NCI-H2171 treated with DMSO at 0.1 percent for 48 hours (cell line): ENCODE measurements around the gene CLIC3.

Experiments used
- DNase-seq: peaks from one replicate; lab custom pipeline; 2025; lab: John Stamatoyannopoulos, UW

Gene CLIC3

DNA sequence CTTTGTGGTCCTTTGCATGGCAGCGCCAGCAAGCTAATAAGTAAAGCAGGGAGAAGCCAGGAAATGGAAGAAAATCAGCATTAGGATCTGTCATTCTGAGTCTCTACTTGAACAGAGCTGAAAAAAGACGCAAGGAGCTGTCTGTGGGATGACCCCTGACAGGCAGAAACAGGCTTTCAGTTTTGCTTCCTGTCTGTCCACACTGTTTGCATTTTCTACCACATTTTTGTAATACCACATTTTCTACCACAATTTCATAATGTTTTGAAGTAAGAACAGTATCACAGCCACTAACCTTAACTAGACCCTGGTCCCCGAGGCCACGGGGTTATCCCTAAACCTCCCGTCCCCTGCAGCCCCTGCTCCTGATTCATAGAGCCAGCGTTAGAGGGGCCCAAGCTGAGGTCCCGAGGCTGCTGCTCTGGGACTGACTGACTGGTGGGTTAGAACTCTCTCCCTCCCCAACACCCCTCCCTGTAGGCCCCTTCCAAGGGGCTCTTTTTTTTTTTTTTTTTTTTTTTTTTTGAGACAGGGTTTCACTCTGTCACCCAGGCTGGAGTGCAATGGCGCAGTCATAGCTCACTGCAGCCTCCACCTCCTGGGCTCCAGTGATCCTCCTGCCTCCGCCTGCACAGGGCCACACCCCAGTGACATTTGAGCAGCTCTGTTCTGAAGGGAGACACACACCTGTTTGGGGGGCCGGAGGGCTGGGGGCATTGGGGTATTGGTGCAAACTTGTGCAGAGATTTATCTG is 4.0 kb upstream of the CLIC3 start:
- DNase-seq, result no peak

DNA sequence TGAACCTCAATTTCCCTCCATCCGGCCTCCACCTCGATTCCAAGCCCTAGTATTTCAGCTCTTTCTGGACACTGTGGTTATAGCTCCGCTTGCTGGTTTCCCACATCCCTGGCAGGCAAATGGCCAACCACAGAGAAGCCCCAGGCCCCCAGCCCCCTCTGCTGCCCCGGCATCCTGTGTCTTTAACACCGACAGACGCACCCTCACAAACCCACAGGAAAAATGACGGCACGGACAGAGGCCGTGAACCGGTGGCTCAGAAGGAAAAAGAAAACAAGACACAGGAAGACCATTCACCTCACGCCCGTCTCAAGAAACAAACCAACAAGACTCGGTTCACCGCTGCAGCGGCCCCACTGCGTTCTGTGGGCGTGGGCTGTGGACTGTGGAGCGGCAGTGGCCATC is 1.5 kb upstream of the CLIC3 start:
- DNase-seq, result no peak

DNA sequence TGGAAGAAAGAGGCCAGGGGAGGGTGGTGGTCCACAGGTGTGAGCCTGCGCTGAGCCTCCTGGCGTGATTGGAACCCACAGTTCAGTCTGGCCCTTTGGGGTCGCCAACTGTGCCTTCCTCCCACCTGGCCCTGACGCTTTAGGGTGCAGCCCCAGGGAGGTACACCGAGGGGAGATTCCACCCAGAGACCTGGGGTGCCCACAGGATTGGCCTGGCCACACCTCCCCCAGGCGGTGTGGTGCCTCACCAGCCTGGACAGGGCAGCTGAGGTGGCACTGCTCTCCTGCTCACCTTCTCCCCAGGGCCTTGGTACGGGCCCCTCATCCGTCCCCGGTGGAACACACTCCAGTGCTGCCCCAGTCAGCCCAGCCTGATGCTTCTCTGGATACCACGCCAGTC is 1.0 kb upstream of the CLIC3 start:
- DNase-seq, result no peak

DNA sequence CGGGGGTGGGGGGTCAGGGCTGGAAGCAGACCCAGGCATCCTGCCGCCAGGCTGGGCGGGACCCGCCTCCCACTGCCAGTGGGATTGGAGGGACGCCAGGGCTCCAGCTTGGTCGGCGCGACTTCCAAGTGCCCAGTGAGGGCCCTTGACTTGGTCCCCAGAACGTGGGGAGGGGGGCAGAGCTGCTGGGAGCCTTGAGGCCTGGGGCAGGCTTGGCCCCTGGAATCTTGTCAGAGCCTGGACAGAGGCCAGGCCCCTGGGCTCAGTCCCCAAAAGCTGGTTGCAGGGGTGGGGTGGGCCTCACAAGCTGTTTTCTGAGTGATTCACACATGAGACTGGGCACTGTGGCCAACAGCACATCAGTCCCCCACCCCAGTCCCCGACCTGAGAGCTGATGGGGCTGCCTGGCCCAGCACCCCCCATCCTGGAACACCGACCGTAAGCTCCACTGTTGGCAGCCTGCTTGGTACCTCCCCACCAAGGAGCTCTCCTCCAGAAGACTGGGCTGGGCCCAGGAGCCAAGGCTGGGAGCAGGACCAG is 526 bp downstream of the CLIC3 start:
- no peak for DNase-seq

DNA sequence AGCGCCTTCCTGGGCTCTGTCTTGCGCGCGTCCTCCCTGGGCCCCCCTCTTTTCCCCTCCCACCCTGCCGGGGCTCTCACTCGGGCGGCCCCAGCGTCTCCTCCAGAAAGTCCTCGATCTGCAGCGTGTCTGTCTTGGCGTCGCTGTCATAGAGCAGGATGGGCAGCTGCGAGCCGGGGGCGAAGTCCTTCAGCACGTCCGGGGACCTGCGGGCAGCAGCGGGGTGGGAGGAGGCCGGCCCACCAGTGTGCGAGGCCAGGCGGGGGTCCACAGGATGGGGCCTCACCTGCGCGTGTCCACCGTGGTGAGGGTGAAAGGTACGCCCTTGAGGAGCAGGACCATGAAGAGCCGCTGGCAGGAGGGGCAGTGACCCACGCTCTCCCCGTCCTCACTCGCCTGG is 1.0 kb downstream of the CLIC3 start:
- DNase-seq, result no peak

DNA sequence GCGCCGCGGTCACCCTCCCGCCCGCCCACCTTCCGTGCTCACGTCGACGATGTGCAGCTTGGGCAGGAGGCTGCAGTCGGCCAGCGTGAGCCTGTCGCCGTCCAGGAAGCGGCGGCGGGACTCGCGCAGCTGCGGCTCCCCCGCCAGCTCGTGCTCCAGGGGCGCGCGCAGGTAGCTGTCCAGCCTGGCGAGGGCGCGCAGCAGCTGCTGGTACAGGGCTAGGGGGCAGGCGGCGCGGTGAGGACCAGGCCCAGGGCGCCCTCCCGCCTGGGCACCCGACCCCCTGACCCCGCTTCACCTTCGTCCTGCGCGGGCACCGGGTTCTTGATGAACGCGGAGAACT is 1.5 kb downstream of the CLIC3 start:
- DNase-seq, result no peak

DNA sequence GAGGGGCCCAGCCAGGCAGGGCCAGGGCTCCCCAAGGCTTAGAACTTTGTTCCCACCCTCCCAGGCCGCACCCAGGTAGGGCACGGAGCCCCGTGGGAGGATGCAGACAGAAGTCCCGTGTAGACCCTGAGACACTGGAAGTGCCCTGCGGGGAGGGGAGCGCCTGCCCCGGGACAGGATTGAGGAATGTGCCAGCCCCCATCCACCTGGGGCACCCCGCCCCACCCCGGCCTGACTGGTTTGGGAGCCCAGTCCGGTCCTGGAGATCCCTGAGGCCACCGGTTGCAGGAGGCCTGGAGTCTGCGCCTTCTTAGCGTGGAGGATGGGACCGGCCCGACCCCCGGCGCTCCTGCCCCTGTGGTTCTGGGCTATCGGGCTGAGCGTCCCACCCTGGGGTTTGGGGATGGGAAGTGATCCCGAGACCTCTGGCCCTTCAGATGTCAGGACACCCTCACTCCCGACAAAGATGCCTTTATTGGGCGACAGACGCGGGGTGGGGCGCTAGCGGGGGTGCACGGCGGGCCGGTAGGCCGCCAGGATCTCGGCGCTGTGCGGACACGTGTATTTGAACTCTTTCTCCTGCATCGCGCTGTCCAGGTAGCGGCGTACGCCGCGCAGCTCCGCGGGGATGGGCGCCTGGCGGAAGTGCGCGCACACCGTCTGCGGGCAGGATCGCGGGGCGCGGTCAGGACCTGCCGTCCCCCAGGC is 2.0 kb downstream of the CLIC3 start:
- DNase-seq, result no peak

DNA sequence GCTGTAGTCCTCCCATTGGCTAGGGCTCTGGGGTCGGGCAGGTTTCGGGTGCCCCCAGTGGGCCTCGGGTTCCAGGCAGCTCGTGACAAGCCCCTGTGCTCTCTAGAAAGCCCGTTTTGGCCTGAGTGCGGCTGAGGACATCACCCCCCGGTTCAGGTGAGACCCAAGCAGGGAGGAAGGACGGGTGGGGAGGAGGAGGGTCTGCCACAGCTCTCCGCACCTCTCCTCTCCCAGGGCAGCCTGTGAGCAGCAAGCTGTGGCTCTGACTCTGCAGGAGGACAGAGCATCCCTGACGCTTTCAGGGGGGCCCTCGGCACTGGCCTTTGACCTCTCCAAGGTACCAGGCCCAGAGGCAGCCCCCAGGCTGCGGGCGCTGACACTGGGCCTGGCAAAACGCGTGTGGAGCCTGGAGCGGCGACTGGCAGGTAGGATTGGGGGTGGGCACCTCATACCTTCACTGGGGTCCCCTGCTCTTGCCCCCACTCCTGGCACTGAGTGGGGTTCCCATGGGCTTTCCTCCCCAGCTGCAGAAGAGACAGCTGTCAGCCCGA is 3.5 kb downstream of the CLIC3 start:
- DNase-seq, result no peak

DNA sequence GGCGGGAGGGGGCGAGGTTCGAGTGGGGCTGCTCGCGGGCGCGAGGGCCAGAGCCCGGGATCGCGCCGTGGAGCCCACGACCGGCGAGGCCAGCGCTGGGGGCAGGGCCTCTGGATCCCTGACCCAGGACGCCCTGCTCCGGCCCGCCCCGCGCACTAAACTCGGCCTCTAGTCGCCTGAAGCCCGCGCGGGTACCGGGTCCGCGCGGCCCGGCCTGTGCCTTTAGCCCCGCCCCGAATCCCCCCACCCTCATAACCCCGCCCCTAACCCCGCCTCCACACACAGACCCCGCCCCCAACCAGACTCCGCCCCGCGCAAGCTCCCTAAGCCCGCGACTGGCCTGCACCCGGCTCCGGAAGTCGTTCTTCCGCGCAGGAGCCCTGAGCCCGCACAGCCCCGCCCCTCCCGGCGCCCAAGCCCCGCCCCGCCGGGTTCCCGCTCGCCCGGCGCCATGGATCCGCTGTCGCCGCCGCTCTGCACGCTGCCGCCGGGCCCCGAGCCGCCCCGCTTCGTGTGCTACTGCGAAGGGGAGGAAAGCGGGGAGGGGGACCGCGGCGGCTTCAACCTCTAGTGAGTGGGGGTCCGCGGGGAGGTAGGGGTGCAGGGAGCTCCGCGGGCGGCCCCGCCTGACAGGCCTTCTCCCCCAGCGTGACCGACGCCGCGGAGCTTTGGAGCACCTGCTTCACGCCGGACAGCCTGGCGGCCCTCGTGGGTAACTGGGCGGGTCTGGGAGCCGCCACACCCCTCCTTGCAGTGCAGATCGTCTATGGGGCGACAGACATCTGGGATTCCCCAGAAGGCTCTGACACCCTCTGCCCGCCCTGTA is 4.2 kb downstream of the CLIC3 start, which contains the start of gene PAXX:
PAXX (plus strand) TSS at position 430 of the 826 bp plus-strand sequence; CDS start at position 452, 22 bp downstream.
- DNase-seq, result peak; percentile 92

DNA sequence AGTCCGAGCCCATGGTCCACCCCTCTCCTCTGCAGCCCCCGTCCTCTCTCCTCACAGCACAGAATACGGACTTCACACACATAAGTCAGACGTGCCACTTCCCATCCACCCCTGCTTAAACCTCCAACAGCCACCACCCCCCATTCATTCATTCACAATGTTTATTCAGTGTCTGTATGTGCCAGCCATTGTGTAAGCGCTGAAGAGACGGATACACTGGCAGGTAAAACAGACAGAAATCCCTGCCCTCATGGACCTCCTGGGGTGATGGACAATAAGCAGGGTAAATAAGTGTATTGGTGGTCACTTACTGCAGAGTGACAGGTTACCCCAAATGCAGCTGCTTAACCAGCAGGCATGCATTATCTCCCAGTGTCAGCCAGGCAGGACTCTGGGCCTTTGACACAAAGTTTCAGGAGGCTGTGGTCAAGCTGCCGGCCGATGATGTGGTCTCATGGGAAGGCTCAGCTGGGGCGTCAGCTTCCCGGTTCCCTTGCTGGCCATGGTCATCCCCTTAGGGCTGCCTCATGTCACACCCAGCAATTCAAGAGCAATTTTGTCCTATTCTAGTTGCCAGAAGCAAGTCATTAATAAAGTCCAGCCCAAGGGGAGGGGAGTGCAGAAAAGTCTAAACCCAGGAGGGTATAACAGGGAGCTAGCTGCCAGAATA is 6.0 kb downstream of the CLIC3 start:
- no peak for DNase-seq

DNA sequence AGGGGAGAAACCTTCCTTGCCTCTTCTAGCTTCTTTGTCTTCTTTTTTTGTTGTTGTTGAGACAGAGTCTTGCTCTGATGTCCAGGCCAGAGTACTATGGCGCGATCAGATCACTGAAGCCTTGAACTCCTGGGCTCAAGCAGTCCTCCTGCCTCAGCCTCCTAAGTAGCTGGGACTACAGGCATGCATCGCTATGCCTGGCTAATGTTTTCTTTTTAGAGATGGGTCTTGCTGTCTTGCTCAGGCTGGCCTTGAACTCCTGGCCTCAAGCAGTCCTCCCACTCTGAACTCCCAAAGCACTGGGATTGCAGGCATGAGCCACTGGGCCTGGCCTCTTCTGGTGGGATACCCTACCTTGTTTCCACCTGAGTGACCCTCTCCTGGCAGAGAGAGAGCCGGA is 7.5 kb downstream of the CLIC3 start:
- no peak for DNase-seq

DNA sequence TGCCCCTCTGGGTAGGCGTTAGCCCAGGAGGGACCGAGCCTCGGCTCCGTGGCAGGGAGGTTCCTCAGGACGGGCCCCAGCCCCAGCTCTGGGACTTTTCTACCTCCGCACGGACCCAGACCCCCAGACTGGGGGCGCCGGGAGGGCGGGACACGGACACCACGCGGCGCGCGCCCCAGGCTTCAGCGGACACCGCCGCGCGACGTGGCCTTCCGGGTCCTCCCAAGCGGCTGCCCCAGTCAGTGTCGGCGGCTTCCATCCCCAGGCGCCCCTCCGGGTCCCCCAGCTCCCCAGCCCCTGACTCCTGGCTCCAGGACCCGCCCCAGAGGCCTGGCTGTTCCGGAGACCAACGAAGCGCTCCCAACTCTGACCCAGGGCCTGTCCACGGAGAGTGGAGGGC is 10.5 kb downstream of the CLIC3 start:
- no peak for DNase-seq

DNA sequence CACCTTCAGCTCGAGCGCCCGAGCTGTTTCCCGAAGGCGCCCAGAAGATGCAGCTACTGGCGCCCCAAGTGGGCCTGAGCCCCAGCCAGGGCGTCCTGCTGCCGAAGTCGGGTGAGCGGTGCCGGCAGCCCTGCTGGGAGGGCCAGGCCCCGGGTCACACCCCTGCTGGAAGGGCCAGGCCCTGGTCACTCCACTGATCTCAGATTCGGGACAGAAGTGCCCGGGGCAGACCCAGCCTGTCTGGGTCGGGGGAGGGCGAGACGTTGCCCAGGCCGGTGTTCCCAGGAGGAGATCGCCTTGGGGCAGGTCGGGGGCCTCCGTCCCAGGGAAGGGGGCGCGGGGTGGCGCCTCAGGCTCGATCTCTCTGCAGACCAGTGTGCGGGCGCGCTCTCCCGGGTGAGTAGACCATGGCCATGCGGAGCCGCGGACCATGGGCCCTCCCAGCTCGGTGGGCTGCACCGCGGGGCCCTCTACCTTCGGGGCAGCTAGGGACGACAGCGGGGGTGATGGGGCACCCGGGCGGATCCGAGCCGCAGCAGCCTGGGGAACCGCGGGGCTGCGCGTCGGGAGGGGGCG is 11.3 kb downstream of the CLIC3 start:
- DNase-seq, result no peak

DNA sequence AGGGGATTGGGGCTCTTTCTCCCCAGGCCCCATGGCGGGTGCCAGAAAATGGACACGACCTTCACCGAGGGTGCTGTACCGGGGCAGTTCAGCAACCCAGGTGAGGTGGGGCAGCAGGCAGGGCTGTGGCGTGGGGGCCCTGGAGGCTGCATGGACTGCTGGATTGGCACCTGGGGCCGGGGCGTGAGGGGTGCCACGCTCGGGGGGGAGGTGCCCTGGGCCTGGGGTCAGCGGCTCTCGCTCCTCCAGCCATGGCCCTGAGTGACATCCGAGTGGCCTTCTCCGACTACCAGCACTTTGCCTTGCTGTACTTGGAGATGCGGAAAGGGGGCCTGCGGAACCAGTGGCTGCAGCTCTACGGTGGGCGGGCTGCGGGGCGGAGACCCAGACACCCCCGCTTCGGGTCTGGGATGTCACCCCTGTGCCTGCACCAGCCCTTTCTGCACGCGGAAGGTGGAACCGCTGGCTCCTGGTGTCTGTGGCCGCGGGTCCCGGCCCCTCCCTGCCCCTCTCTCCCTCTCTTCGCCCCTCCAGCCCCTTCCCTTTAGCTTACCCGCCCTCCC is 11.8 kb downstream of the CLIC3 start:
- DNase-seq, result no peak

DNA sequence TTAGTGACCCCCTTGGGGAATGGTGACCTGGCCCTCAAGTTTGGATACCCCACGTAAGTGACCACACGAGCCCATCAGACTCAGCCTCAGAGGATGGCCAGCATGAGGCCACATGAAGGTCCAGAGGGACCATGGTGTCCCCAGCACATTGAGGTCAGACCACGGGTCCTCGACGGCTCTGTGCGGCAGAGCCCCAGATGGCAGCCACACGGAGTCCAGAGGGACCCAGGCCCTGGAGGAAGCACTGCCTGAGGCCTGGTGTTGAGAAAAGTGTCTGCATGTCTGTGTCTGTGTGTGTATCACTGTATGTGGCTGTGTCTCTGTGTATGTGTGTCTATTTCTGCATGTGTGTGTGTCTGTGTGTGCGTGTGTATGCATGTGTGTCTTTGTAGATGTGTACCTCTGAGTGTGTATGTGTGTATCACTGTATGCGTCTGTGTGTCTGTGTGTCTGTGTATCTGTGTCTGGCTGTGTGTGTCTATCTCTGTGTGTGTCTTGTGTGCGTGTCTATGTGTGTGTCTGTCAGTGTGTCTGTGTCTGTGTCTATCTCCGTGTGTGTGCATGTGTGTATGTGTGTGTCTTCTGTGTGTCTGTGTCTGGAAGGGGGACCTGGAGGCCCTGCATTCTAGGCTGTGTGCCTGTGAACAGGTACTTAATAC is 12.6 kb downstream of the CLIC3 start:
- no peak for DNase-seq

DNA sequence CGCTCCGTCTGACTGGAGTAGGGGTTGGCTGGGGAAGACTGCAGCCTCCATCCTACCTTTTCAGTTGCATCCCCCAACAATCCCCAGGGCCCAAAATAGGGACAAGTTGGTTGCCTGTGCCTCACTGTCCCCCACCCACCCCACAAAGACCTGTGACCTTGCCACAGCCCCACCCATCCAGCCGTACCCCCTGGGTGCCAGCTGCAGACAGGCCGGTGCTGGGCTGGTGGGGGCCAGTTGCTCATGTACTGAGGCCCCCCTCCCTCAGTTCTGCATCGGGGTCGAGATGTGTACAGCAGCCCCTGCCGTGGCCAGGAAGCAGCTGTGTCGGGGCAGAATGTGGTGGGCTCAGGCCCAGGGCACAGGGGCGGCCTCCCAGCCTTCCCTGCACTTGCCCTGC is 13.2 kb downstream of the CLIC3 start:
- DNase-seq, result no peak

DNA sequence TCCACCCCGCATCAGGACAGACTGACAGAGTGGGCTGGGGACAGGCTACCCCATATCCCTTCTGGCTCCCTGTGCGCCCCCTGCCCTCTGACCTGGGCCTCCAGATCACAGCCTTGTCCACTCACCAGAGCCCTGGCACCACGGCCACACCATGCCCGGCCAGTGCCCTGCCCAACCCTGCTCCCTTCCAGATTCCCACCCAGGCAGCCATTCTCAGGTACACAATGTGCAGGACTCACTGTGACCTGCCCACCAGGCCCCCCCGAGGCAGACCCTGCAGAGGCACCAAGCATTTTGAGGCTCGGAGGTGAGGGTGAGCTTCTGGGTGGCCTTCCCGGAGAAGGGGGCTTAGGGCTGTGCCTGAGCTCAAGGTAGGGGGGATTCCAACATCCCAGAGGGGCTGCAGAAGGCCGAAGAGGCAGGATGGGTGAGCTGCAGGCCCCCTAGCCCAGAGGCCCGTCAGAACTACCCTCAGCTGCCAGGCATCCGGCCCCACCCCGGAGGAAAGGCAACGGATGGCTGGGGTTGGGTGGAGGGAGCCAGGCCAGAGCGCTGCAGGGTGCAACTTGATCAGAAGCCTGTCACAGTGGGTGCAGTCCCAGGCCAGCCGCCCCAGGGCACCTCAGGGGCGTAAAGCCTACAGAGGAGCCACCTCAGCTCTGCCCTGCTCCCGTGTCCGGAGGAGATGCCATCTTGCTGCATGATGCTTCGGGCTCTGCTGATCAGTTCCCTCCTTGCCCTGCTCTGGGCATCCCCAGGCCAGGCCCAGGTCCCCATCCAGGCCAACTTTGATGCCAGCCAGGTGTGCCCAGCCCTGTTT is 13.9 kb downstream of the CLIC3 start, which contains the start of gene LCNL1:
LCNL1 (plus strand) TSS at position 762 of the 820 bp plus-strand sequence. CDS start 594 bp downstream, outside the sequence.
- DNase-seq, result no peak

DNA sequence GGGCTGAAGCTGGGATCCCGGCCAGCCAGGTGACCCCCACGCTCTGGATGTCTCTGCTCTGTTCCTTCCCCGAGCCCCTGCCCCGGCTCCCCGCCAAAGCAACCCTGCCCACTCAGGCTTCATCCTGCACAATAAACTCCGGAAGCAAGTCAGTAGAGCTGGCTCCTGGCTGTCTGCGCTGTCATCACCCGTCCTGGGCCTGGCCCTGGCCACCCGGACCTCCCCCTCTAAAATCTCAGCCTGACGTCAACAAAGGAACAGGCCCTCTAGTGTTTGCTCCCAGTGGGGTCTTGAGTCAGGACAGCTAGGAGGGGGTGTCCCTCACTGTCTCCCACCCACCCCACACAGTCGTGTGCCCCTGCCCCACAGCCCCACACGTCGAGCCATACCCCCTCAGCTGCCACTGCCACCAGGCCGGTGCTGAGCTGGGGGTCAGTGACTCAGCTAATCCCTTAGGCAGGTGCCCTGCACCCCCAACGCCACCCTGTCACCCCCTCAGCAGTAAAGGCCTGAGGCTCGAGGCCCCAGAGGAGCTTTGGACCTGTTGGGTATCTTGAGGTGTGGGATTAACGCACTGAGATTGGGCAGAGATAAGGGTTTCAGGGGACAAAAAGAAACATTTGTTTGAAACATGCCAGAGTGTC is 14.7 kb downstream of the CLIC3 start:
- DNase-seq, result no peak
